UCSD-AML1 (cell line): ENCODE data around the gene IMMP2L.
"Not testable (repeated sequence)": the region's sequence is repeated elsewhere in the genome, so short reads cannot be mapped to it uniquely, and the experiment has no call there.

ENCODE experiments used
- DNase-seq: peaks from one replicate; lab custom pipeline; 2025; ENCODE audit not compliant: unreplicated experiment; lab: John Stamatoyannopoulos, UW

IMMP2L gene

DNA sequence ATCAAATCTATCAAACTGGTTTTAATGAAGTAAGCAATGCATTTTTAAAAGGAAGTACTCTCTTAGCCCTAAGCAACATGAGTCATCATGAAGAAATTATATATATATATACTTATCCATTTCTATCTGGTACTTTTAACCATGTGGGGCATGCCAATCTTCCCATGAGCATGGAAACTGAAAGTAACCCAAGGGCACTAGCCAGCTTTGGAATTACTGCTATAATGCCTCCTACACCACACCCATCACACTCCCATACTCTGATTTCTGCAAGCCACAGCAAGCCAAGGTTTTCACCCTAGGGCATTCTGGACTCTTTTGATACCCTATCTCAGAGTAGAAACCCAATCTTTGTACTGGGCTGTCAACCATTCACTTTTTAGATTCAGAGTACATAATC, 204.6 kb downstream of the IMMP2L start:
- no peak for DNase-seq

DNA sequence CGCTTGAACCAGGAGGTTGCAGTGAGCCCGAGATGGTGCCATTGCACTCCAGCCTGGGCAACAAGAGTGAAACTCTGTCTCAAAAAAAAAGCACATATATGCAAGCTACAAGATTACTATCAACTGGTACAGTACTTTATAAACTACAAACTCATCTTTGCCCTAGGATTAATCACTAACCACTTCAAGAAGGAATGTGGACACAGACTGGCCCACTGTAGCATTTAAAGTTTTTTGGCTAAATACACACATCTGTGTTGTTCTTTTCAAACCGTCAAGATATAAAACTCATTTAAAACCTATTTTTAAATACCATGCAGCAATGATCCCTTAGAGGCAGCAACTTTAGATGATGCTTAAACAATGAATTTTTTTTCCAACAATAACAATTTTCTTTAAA, 205.4 kb downstream of the IMMP2L start:
- DNase-seq, result no peak

DNA sequence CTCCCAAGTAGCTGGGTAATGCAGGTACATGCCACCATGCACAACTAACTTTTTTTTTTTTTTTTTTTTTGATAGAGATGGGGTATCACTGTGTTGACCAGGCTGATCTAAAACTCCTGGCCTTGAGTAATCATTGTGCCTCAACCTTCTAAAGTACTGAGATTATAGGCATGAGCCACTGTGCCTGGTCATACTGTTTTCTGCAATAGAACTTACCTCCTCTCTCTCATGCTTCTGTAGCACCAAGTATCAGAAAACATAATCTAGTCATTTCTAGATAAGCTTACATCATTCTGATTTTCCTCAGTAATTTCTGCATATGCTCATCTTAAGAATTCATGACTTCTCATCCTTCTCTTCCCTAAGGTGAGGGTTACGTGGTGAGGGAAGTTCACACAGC, 210.0 kb downstream of the IMMP2L start:
- DNase-seq, result no peak

DNA sequence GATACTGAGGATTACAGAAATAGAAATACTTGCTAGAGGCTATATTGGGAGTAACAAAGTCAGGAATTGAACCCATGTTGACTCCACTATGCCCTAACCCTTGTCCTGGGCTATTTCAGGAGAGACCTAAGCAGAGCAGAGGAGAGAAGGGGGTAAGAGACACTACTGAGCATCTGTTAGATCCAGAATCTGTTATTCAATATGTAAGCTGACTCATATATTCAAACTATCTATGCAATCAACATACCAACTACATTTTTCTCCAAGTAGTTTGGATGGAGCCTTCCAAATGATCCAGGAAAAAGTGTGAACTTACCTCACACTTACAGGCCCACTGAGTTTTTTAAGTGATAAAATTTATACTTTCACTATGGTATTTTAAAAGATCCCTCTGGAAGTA, 216.1 kb downstream of the IMMP2L start:
- DNase-seq, result no peak

DNA sequence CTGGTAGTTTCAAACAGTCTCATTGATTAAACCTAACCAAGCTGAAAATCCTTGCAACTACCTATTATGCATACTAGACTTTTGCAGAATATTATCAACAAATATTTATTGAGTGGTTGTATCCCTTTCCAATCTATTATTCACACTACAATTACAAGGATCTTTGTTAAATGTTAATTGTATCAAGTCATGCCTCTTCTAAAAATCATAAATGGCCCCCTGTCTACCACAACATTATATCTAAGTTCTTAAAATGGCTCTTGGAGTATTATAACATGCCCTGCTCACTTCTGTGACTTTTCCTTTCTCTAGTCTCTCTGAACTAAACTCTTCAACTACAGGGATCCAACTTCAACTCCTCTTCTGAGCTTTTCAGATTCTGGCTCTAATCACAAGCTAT, 219.3 kb downstream of the IMMP2L start:
- no peak for DNase-seq

DNA sequence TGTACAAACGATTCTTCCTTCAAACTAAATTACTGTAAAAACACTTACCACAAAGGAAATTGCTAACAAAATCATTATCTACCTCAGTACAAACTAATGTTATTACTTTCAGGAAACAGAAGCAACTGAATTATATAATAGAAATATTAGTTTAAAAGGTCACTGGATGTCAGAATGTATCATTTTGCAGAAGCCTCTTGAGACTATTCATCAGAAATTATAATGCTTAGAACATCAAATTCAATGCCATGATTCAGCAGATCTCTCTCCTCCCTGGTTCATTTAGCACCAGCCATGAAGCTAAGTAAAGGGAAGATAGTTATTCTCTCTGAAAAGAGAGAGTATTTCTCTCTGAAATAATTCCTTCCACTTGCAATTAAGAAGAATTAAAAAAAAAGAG, 223.3 kb downstream of the IMMP2L start:
- DNase-seq, result no peak

DNA sequence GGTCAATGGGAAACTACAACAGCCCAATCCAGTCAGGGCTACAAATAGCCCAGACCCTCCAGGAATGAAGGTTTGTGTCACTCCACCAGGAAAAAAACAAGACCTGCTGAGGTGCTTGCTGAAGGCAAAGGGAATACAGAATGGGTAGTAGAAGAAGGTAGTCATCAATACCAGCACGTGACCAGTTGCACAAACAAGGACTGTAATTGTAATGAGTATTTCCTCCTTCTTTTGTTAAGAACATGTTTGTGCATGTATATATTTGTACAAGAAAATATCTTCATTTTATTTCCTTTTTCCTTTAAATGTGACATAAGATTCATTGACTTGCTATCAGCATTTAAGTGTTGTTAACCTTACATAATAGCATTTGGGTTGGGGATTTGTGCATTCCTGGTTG, 229.3 kb downstream of the IMMP2L start:
- no peak for DNase-seq

DNA sequence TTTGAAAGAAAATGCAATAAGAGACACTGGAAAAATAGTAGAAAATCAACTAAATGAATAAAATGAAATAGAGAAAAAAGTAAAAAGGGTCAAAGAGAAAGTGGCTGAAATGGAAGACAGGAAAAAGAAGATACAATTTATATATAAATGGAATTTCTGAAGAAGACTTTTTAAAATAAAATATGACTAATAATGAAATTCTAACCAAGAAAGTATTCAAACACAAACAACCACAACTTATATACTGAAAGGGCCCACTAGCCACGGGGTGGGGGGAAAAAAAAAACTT, 232.1 kb downstream of the IMMP2L start:
- DNase-seq, result no peak

DNA sequence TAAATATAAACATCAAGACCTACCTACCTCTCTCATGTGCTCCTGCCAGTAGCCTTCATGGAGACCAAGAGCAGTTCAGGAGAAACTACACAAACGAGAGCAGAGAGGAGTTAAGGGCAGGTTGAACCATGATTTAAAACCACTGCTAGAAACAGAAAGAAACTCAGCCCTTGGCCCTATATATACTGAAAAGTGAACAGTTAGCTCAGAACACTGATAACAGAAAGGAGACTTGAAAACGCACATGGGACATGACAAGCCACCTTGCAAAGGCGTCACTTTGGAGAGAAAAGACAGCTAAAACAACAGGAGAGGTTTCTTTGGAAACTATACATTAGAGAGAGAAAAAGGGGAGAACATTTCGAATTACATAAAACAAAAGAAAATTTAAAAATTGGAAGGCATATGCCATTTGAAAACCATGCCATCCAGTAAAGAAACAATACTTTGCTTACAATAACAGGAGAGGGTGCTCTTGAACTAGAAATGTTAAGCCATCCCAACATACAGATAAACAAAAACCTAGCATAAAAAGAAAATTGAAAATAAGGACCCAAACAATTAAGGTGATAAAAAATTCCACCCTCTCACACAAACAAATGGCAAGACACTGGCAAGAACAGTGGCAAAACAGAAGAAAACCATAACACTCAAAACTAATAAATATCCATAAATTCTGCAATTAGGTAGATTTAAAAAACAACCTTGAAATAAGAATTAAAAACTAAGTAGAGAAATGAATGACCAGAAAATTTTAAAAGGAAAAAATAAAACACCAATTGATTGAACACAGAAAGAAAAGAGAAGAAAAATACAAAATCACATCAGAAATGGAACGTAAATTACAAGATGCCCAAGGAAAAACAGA, 232.7 kb downstream of the IMMP2L start:
- no peak for DNase-seq

DNA sequence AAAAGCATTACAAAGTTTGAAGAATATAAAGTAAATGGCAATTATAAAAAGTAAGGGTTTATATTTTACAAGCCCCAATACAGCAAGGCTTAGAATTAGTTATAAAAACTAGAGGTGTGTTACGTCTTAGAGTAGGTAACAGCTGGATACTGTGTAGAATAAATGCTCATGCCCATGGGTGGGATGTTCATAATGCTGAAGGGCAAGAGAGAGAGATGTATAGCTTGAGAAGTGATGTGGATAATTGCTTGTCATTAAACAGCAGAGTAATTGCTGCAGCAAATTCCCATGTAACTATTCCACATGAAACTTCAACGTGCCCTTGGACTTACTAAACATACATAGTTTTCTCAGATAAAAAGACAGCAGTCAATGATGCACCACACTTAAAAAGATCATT, 233.8 kb downstream of the IMMP2L start:
- DNase-seq, result no peak

DNA sequence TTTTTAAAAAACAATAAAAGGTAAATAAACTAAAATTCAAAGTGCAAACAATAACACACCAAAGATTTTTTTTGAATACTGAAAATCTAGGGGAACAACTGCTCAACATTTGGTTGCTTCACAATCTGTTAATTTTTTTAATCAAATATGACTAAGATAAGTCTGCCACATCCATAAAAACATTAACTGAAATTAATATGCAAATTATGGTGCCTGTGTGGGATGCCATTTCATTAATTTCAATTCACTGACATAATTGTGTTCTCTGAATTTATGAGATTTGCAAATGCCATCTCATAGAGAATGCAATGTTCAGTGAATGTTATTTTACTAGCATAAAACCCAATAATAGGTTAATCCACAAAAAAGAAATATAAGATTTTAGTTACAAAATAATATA, 237.5 kb downstream of the IMMP2L start:
- DNase-seq, result no peak

DNA sequence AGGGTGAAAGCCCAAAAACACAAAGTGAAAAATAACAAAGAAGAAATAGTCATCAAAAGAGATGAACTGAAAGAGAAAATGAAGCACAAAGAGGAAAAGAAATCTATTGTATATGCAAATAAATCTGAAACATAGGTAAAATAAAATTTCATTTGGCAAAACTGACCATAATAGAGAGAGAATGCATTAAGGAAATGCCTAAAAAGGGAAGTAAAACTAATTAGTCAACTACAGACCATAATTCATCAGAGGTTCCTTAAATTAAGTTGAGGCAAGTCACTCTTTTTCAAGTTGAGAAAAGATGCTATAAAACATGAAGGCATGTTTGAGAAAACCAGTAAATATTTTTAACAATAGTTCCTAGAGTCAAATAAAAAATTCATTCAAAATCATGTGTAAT, 238.1 kb downstream of the IMMP2L start:
- DNase-seq, result no peak

DNA sequence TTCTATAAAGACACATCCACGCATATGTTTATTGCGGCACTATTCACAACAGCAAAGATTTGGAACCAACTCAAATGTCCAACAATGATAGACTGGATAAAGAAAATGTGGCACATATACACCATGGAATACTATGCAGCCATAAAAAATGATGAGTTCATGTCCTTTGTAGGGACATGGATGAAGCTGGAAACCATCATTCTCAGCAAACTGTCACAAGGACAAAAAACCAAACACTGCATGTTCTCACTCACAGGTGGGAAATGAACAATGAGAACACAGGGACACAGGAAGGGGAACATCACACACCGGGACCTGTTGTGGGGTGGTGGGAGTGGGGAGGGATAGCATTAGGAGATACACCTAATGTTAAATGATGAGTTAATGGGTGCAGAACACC, 238.6 kb downstream of the IMMP2L start:
- not testable (repeated sequence) for DNase-seq

DNA sequence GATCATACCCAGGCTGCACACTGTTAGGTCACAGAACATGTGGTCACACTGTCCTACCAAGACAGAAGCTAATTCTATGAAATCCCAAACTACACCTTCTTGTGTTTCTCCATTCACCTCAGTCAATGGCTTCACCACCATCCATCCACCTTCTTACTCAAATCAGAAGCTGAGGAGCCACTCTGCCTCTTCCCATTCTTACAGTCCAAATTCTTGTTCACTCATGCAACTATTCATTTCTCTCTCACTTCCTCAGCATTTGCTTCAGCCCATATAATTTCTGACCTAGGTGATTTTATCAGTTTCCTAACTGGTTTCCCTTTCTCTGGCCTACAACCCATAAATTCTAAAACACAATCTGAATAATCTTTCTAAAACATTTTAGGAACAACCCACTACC, 242.2 kb downstream of the IMMP2L start:
- no peak for DNase-seq

DNA sequence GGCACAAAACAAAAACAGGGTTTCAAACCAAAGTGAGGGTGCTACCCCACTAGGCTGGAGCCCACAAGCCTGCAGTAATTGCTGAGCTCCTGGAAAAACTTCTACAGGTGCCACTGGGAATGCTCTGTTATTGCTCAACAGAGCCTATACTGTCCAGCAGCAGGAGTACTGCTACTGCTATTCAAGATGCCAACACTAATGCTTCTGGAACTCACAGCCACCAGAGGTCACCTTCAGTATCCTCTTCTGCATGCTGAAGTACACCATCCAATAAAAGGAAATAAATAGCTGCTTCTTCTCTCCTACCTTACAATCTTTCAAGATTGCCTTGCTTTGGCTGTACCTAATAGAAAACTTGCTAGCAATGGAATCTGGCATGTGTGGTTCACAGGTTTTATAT, 249.3 kb downstream of the IMMP2L start:
- no peak for DNase-seq

DNA sequence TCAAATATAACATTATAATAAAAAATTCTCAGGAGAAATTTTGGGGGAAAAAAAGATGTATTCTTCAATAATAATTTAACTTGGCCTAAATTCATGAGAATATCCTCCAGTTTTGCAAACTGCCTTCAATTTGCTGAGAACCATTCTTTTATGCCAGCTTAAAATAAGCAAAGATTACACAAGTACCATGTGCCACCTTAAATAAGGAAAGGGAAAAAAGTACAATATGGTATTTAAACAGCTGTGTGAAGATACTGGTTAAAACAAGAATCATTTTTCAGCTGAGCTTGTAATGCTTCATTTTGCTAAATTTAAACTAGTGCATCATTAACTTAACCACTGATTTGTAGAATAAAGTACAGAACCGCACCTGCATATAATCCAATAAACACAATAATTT, 253.6 kb downstream of the IMMP2L start:
- DNase-seq, result no peak

DNA sequence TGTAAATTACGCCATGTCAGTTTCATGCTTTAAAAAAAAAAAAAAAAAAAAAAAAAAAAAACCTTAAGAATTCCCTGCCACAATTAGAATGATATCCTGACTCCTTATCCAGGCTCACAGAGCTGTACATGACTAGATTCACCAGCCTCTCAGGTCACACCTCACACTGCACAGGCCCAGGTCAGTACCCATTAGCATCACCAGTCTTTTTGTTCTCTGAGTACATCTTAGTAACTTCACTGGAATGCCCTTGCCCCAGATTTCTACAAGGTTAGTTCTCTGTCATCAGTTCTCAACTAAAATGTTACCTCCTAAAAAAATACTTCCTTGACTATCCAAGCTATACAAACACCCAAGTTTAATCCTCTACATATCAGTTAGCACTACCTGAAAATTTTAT, 260.4 kb downstream of the IMMP2L start:
- DNase-seq, result no peak

DNA sequence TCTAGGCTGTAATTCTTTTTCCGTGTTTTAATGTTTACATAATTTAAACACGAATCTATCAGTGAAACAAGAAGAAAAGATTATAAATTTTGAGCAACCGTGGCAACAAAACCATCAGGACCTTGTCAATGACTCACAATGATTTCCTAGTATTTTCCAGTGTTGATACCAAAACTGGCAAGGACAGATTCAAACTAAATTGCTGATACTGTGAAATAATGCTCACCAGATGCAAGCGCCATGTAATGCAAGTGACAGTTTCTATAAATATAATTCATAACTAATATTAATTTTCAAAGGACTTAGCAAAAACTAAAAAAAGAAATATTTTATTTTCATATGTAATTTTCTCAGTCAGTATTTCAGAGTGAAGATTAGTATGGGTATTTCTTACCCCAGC, 267.8 kb downstream of the IMMP2L start:
- DNase-seq, result no peak

DNA sequence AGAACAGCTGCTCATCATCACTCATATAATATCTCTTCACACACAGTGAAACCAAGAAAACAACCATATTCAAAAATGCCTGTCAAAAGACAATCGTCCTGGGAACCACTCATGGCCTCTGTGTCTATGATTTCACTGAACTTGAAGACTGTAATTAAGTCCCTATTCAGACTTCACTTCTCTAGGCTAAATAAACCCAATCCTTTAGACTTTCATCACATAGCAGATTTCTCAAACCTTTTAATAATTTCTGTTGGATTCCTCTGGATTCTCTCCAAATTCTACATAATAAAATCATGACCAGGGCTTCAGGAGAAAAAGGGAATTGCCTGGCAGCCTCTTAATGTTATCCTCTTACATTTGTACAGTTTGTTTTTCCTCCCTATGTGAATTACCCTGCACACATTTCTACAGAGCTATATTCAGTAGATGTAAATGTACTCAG, 270.2 kb downstream of the IMMP2L start:
- DNase-seq, result no peak

DNA sequence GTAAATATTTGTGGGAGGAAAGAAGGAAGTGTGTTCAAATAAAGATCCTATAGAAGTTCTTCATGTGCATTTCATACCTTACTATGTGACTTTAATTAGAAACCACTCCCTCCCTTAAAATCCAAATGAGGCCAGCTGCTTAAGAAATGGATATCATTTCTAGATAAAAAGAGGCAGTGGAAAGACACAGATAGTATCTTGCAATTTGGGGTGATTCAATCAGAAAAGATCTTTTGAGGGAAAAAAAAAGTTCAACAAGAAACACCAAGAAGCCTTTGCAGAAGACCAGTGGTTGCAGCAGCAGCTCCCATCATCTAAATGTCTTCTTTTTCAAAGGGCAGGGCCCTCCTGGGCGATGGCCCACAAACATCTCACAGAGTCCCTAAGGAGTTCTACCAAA, 271.3 kb downstream of the IMMP2L start:
- DNase-seq, result no peak

DNA sequence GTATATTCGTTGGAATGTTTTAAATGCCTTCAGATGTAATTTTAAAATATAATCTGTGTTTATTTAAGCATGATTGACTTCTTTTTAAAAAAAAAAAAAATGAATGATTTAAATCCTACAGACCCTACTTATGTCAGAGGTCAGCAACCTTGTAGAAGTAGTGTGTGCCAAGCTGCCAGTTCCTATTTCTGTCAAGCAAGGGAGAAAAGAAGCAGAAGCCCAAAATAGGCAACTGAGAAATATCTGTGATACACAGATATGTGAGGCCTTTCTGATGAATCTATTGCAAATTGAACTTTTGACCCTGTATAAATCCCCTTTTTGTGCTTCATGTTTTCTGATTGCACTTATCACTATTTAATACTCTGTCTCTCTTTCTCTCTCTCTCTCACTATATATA, 271.9 kb downstream of the IMMP2L start:
- no peak for DNase-seq

DNA sequence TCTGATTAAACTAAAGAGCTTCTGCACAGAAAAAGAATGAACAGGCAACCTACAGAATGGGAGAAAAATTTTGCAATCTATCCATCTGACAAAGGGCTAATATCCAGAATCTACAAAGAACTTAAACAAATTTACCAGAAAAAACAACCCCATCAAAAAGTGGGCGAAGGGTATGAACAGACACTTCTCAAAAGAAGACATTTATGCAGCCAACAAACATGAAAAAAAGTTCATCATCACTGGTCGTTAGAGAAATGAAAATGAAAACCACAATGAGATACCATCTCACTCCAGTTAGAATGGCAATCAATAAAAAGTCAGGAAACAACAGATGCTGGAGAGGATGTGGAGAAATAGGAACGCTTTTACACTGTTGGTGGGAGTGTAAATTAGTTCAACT, 273.9 kb downstream of the IMMP2L start:
- DNase-seq, result not testable (repeated sequence)

DNA sequence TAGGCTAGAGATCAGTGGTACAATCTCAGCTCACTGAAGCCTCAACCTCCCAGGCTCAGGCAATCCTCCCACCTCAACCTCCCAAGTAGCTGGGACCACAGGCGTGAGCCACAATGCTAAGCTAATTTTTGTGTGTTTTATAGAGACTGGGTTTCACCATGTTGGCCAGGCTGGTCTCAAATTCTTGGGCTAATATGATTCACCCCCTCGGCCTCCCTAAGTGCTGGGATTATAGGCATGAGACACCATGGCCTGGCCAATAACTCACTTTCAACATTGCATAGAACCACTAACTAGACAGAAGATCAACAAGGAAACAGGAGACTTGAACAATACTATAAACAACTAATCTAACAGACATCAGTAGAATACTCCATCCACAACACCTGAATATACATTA, 279.7 kb downstream of the IMMP2L start:
- DNase-seq, result no peak
